Measurements from ENCODE around the gene LRRC47. TPM values are rescaled to one million over a fixed set of nuclear protein-coding genes. Genes with fewer than 3 reads are reported as not detected.

The LRRC47 gene
- total and polyA plus RNA-seq, 9 donors = 26.7 to 60.7 (median 47.6) TPM

DNA sequence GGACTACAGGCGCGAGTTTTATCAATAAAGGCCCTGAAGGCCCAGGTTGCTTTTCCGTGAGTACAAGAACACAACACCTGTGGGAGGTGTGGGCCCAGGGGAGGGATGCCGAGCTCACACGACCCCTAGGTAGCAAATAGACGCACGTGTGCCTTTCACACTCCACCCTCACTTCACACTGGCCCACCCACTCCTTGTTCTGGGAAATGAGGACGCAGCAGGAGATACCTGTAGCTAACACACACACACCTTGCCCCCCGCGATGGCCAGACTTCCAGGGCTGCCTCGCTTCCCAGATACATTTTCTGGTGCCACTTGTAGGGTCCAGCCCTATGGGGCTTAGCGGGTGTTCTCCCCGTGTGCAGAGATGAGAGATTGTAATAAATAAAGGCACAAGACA is 48.4 kb downstream of the LRRC47 start:
- intact Hi-C loops (cut with DNase I) = no loop called here
- TF ChIP-seq EP300 (IDR thresholded peaks at IDR 0.05) (no peak), POLR2A (IDR thresholded peaks at IDR 0.05) (no peak)
- TF ChIP-seq, protein P1, sequence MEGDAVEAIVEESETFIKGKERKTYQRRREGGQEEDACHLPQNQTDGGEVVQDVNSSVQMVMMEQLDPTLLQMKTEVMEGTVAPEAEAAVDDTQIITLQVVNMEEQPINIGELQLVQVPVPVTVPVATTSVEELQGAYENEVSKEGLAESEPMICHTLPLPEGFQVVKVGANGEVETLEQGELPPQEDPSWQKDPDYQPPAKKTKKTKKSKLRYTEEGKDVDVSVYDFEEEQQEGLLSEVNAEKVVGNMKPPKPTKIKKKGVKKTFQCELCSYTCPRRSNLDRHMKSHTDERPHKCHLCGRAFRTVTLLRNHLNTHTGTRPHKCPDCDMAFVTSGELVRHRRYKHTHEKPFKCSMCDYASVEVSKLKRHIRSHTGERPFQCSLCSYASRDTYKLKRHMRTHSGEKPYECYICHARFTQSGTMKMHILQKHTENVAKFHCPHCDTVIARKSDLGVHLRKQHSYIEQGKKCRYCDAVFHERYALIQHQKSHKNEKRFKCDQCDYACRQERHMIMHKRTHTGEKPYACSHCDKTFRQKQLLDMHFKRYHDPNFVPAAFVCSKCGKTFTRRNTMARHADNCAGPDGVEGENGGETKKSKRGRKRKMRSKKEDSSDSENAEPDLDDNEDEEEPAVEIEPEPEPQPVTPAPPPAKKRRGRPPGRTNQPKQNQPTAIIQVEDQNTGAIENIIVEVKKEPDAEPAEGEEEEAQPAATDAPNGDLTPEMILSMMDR (IDR thresholded peaks at IDR 0.05) = no peak

GRCh38 chr1:3747522-3747848 is 48.8 kb downstream of the LRRC47 start:
- H3K4me1 ChIP-seq (ENCODE audit: insufficient read depth) = peaks cover 14% of the 10 kb centered on the region
- no peak for TF ChIP-seq POLR2A (IDR thresholded peaks at IDR 0.05)
- TF ChIP-seq, protein P1 (IDR thresholded peaks at IDR 0.05) = no peak
- TF ChIP-seq EP300 (IDR thresholded peaks at IDR 0.05) = no peak

More for the DNA sequence above, 48.4 kb downstream of the LRRC47 start:
- H3K4me1 ChIP-seq (ENCODE audit: insufficient read depth) = peaks cover 14% of the 10 kb centered on the region
- H3K36me3 ChIP-seq = no peaks in the 10 kb centered on the region
- DNase-seq = peak in 1 of 5 donors; percentile 27
- no peak overlapping the region for H3K27ac ChIP-seq
- no peaks in the 10 kb centered on the region for H3K9me3 ChIP-seq
- peak overlapping the region; percentile 78 for H3K4me3 ChIP-seq
- H3K27me3 ChIP-seq = no peaks in the 10 kb centered on the region
- 65 to 72% (median 67%) methylated on average over 13 of the region's 13 CpGs for WGBS, 3 donors

GRCh38 chr1:3746830-3747521 is 49.3 kb downstream of the LRRC47 start:
- peak overlapping the region; percentile 78 for H3K4me3 ChIP-seq
- no peaks in the 10 kb centered on the region for H3K27me3 ChIP-seq
- H3K36me3 ChIP-seq = no peaks in the 10 kb centered on the region
- H3K9me3 ChIP-seq = no peaks in the 10 kb centered on the region
- intact Hi-C loops (cut with DNase I) = no loop called here
- peak overlapping the region; percentile 62 to 71 for H3K27ac ChIP-seq
- 1 to 3% (median 1%) methylated on average over 29 to 73 of the region's 73 CpGs for WGBS, 3 donors
- DNase-seq = peak; percentile 84 to 92 (median 87)
- TF ChIP-seq POLR2A (IDR thresholded peaks at IDR 0.05) = no peak
- TF ChIP-seq EP300 (IDR thresholded peaks at IDR 0.05) = no peak
- TF ChIP-seq, protein P1 (IDR thresholded peaks at IDR 0.05) = no peak
- H3K4me1 ChIP-seq (ENCODE audit: insufficient read depth) = peaks cover 14% of the 10 kb centered on the region

More at GRCh38 chr1:3747522-3747848, 48.8 kb downstream of the LRRC47 start:
- Histone ChIP-seq H3K27ac (peak overlapping the region in 1 of 2 donors; percentile 62), H3K4me3 (peak overlapping the region; percentile 78), H3K9me3 (no peaks in the 10 kb centered on the region), H3K27me3 (no peaks in the 10 kb centered on the region), H3K36me3 (no peaks in the 10 kb centered on the region)
- no peak for DNase-seq
- intact Hi-C loops (cut with DNase I) = no loop called here
- 27 to 38% (median 32%) methylated on average over 6 of the region's 6 CpGs for whole genome bisulfite sequencing, 3 donors

DNA sequence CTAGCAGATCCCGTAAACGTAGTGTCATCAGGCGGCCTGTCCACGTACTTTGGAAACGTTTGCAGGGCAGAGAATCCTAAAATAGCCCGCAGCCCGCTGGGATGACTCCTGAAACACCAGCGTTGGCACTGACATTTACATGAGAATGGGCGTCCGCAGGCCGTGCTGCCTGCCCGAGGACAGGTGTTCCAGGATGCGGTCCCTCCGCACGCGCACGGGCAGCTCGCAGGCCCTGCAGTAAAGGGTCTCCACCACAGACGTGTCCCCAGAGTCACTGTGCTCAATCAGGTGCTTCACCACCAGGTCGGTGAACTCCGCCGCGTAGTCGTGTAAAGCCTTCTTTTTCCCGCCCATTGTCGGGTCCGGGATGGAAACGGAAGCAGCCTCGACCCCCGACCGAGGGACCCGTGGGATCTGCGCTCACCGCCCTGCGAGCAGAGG is 49.9 kb downstream of the LRRC47 start:
- TF ChIP-seq EP300 (IDR thresholded peaks at IDR 0.05) (no peak), POLR2A (IDR thresholded peaks at IDR 0.05) (no peak)
- TF ChIP-seq, protein P1 (IDR thresholded peaks at IDR 0.05) = no peak
- peak overlapping the region in 1 of 2 donors; percentile 71 for H3K27ac ChIP-seq
- intact Hi-C loops (cut with DNase I) = no loop called here
- no peaks in the 10 kb centered on the region for H3K27me3 ChIP-seq
- H3K4me1 ChIP-seq (ENCODE audit: insufficient read depth) = peaks cover 14% of the 10 kb centered on the region
- no peaks in the 10 kb centered on the region for H3K9me3 ChIP-seq
- WGBS, 3 donors = 18 to 24% (median 19%) methylated on average over 35 of the region's 35 CpGs
- no peaks in the 10 kb centered on the region for H3K36me3 ChIP-seq
- peak overlapping the region; percentile 78 for H3K4me3 ChIP-seq
- peak in 1 of 5 donors; percentile 39 for DNase-seq
